HG02759 (cell line): Measurements from ENCODE around the gene KCNN3.
"Not testable (repeated sequence)": the region's sequence is repeated elsewhere in the genome, so short reads cannot be mapped to it uniquely, and the experiment has no call there.

Experiments
- ATAC-seq: cut with Tn5 transposase; IDR thresholded peaks from one replicate; pipeline ENCODE4 v1.9.1; 2021; ENCODE audit warnings: mild to moderate bottlenecking, moderate library complexity; ENCODE audit not compliant: unreplicated experiment

Gene KCNN3

DNA sequence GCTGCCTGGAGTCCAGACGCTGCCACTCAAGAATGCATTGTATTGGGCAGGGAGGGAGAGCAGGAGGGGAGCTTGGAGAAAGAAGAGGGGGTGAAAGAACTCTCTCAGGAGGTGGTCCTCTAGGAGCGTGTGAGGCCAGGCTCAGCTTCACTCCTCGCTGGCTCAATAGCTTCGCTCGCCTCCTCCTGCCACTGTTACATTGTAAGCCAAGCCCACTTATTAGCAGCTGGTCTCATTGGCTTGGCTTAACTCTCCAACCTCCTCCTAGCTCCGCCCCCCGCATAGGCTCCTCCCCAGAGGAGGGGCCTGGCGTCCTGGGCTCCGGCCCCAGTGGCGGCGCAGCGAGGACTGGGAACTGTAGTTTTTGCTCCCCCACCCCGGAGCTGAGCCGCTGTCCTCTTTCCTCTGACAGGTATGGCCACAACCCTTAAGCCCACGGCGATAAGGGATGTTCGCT is at the start of gene KCNN3:
KCNN3 (minus strand) TSS at position 167 of the 457 bp plus-strand sequence. CDS start 317 bp downstream, outside the sequence.
- peak; percentile 84 for ATAC-seq

DNA sequence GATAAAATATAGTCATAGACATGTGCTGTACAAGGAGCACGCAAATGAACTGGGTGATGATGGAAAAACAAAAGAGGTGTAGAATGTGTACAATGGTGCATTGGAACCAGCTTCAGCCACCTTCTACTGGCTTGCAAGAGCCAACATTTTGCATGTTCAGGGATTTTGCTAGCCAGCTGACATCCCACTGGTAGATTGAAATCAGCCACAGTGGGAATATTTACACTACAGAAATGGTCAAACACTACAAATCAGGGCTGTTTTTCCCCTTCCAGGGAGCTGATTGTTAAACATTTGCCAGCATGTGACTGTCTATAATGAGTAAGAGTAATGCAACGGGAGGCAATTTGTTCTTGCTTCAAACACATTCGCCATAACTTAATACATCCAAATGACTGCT is 43.2 kb upstream of the KCNN3 start:
- ATAC-seq: no peak

- no peak for ATAC-seq
Measured at GRCh38 chr1:154912755-154913154, 42.7 kb upstream of the KCNN3 start.

DNA sequence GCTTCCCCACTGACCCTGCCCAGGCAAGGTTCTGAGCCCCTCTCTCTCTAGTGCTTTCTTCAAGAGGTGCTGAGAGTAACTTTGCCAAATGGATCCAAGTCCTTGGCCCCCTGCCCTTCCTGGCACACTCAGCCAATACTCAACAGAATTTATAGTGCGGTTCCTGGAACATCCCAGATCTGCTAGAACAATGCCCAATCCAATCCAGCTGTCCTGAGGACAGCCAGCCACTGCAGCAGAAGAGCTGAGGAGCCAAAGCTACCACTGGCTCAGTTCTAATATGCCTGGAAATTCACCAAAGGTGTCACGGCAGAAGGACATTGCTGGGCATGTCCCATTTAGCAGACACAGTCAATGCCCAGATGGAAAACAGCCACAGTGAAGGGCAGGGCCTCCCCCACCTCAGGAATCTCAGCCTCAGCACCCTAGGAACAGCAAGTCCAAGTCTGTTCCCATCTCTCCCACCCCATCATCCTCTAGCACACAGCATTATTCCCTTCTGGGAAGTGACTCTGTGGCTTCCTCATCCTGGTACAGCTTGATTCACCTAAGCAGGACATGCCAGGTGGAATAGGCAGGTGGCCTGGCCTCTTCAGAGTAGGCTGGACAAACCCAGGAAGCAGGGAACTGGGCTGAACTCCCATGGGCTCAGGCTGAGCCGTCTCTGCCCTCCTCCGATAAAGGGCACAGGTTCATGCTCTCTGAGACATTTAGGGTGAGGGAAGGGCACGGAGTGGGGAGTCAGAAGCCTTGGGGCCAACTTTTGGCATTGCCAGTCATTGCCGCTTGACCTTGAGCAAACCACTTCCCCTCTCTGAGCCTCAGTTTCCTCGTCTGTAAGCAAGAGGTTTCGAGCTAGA is 41.8 kb upstream of the KCNN3 start:
- ATAC-seq: no peak

DNA sequence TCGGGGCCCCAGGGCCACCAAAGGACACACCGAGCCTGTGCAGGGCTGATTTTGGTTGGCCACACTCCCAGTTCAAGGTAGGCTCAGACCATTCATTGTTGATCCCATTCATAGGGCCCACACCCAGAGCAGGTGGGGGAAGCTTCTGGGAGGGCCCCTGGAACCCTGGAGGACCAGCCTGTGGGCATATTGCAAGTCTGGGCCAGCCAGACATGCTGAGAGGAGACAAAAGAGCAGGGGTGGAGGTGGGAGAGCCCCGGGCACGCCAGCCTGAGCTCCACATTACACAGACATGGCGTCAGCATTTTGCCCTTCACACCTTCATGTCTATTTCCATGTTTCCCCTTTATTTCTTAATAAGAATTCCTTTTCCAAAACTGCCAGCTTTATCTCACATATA is 40.8 kb upstream of the KCNN3 start:
- ATAC-seq: no peak

DNA sequence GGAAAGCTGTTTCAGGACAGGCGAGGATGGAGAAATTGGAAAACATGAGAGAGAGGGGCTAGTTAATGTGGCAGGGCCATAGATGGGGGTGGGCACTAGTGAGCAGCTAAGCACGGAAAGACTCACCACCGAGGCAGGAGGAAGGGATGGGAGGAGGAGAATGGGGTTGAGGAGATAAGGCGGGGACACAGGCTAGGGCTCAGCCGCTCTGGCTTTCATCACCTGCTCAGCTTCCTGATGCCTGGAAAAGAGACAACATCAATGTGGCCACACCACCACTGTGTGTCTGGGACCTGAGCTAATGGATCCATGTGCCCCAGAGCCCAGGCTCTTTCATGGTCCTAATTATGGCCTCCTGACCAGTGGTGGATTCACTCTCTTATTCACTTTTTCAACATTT is 38.9 kb upstream of the KCNN3 start:
- ATAC-seq: no peak

DNA sequence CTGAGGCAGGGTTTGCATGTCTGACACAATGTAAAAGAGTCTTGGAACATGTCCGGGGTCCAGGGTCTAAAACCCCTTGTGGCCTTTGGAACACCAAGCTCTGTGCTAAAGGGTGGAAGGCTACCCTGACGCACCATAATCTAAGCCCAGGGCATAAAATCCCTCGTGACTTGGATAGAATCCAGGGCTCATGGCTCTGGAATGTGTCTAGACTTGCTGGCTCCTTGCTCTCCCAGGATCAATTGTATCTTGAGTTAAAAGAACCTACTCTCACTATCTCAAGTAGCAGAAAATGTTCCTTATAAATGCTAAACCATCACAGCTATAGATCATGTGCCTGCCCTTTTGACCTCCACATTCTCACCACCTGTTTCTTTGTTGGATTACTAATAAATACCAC is 38.0 kb upstream of the KCNN3 start:
- not testable (repeated sequence) for ATAC-seq

DNA sequence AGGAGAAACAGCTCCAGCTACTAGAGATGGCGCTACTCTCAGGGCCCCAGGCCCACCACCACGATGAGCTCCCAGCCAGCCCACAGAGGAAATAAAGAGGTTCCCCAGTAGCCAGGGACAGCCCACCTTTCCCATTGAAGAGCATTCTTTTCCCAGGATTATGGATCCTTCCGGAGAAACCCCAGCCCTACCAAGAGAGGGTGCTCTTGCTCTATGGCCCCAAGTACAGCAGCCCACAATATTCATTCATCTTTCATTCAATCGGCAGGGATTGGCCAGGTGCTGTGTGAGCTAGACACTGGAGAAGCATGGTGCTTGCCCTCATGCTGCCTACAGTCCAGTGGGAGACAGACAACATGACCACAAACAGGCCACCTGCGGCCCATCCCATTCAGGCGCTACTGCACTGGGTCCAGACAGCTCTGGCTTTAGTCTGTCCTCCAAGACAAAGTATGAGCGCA is 36.6 kb upstream of the KCNN3 start:
- no peak for ATAC-seq

DNA sequence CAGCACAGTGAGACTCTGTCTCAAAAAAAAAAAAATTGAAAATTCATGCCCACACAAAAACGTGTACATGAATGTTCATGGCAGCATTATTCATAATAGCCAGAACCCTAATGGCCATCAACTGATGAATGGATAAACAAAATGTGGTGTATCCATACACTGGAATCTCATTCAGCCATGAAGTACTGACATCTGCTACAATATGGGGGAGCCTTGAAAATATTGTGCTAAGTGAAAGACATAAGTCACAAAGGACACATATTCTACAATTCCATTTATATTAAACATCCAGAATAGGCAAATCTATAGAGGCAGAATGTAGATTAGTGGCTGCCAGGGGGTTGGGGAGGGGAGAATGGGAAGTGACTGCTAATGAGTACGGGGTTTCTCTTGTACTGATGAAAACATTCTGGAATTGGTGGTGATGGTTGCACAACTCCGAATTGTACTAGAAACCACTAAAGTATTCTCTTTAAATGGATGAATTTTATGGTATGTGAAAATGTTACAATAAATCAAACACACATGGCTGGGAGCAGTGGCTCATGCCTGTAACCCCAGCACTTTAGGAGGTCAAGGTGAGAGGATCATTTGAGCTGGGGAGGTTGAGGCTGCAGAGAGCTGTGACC is 33.0 kb upstream of the KCNN3 start:
- no peak for ATAC-seq

DNA sequence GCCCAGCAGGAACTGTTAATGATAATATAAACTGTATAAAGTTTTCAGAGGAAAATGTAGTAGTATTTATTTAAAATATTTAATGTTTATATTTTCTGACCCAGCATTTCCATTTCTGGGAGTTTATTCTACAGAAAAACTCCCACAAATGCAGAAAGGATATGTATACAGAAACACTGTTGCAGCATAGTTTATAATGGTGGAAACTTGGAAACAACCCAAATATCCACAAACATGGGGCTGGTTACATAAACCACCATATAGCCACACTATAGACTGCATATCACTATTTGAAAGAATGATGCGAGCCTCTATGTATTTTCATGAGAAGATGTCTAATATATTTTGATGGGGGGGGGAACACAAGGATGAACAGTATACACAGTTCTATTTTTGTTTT is 31.5 kb upstream of the KCNN3 start:
- ATAC-seq: no peak

- no peak for ATAC-seq
Measured at GRCh38 chr1:154899041-154899440, 29.0 kb upstream of the KCNN3 start.

GRCh38 chr1:154896771-154897286 is 26.7 kb upstream of the KCNN3 start:
- no peak for ATAC-seq

- ATAC-seq: no peak
Measured at GRCh38 chr1:154895798-154896197, 25.7 kb upstream of the KCNN3 start.

DNA sequence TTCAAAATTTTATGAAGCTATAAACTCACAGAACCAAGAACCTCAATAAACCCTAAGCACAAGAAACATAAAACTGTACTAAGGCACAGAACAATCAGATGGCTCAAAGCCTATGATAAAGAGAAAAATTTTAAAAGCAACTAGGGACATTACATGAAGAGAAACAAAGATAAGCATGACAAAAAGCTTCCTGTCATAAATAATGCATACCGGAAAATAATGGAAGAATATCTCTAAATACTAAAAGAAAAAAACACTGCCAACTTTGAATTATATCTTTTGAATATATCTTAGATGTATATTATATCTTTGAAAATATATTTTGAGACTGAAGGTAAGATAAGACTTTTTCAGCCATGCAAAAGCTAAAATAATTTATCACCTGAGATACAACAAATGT is 21.4 kb upstream of the KCNN3 start:
- ATAC-seq: no peak

GRCh38 chr1:154888757-154889156 is 18.7 kb upstream of the KCNN3 start:
- ATAC-seq: no peak

DNA sequence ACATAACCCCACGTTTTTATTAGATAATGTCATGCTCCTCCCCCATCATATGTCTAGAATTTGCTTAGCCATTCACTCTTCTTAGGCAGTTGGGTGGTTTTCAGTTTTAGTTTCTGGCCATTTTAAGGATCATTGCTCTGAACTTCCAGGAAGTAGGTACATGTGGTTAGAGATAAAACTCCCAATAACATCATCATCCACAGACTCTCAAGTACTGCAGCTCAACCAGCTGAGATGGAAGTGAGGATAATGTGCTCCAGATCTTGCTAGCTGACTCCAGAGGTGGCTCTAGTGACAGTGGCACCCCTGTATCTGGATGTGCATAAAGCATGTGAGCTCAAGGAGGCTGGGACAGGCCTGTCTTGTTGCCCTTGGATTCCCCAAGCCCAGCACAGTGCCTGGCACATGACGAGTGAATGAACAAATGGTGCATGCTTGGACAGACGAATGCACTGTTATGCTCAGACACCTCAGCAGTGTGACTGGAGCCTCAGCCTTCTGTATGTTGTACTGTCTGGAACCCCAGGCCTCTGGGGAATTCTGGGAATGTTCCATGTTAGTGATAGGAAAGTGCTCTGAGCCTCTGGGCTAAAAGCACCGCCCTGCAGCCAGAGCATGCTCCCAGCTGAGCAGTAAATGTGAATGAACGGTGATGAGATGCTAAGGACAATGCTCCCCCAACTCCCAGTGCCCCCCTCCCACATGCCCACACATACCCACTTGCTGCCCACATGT is 16.4 kb upstream of the KCNN3 start:
- no peak for ATAC-seq

GRCh38 chr1:154884869-154885701 is 15.0 kb upstream of the KCNN3 start:
- no peak for ATAC-seq

DNA sequence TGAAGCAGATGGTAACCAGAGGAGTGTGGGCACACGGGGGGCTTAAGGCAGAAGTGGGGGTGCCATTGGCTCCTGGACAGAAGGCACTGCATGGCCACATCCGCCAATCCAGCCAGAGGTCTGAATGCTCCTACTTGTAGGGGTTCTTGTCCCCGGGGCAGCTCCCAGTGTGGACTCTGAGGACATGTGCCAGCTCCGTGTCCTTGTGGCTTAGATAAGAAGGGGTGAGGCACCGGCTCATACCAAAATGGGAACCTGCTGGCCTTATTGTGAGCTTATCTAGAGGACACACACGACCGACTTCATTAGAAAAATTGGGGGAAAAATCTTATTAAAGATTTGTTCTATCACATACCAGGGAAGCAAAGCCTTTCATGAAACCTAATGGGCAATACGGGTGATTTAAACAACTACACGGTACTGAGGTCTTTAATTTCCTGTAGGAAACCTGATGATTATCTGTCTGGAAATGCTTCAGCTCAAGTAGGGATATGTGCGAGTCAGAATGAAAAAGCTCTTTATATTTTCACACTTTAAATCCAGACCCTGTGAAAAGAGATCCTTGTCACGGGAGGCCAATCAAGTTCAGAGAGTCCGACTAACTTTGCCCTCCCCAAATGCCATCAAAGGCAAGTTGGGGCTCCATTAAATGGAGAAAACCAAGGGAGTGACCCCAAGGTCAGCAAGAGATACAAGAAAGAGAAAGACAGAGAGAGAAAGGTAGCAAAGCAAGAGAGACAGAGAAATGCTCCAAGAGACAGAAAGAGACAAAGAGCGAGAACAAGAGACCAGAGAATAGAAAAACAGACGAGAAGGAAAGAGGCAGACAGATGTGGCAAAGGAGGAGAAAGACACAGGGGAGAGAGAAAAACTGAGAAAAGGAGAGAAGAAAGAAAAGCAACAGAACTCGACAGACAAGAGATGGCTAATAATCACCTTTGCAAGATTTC is 14.1 kb upstream of the KCNN3 start:
- ATAC-seq: no peak

DNA sequence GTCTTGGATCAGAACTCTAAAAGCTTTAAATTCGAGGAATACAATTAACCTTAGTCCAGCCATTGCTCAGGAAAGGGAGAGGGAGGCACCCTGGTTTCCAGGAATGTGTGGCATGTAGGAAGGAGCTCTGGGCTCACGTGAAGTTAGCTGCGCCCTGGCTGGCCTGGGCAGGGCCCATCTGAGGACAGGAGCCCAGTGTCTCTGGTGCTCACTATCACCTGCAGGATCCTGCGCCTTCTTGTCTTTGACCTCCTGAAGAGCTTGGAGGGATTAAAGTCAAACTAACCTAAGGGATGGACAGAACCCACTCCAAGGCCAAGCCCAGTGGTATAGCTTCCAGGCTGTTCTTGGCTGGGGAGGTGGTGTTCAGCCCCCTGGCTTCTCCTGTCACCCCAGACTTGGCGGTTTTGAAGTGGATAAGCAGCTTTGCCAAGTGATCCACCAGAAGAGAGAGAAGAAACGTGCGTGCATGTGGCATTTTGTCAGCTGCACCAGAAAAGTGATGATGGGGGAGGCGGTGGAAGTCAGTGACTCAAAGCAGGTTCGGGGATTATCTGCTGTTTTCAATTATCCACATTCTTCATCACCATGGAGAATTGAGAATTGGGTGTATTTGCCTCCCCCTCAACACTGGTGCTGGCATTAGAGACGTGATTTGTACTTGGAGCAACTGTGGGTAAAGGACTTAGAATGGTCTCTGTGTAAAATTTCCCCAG is 11.9 kb upstream of the KCNN3 start:
- ATAC-seq: no peak
